Smooth muscle cell (in vitro differentiated cells): ENCODE data around the gene PDXK. TPM values are rescaled to one million over a fixed set of nuclear protein-coding genes. Genes with fewer than 3 reads are reported as not detected.

Experiments used
- DNase-seq: peaks from one replicate; lab custom pipeline; 2025; ENCODE audit not compliant: unreplicated experiment; lab: John Stamatoyannopoulos, UW
- H2AFZ ChIP-seq: fragments of 200-600 bp; sonication (generic); 2 replicates; pipeline ENCODE4 v1.6.0; 2016; ENCODE audit warnings: antibody characterized with exemption, low read depth, mild to moderate bottlenecking
- H3F3A ChIP-seq: fragments of 200-600 bp; sonication (generic); 2 replicates; pipeline ENCODE4 v1.6.0; 2017; ENCODE audit warnings: antibody characterized with exemption, low read depth
- H3K27ac ChIP-seq: fragments of 200-600 bp; sonication (generic); 2 replicates; pipeline ENCODE4 v1.5.1; 2016; ENCODE audit warnings: low read depth, mild to moderate bottlenecking
- H3K27me3 ChIP-seq: fragments of 200-600 bp; sonication (generic); 2 replicates; pipeline ENCODE4 v1.6.1; 2016; ENCODE audit warnings: low read depth, mild to moderate bottlenecking
- H3K36me3 ChIP-seq: fragments of 200-600 bp; sonication (generic); 2 replicates; pipeline ENCODE4 v1.5.1; 2016; ENCODE audit warnings: low read depth
- H3K4me1 ChIP-seq: fragments of 200-600 bp; sonication (generic); 2 replicates; pipeline ENCODE4 v1.5.1; 2016; ENCODE audit warnings: low read depth
- H3K4me2 ChIP-seq: fragments of 200-600 bp; sonication (generic); 2 replicates; pipeline ENCODE4 v1.6.0; 2016; ENCODE audit warnings: mild to moderate bottlenecking
- H3K4me3 ChIP-seq: fragments of 200-600 bp; sonication (generic); 2 replicates; pipeline ENCODE4 v1.5.1; 2016; ENCODE audit warnings: mild to moderate bottlenecking
- H3K79me2 ChIP-seq: fragments of 200-600 bp; sonication (generic); 2 replicates; pipeline ENCODE4 v1.6.0; 2016; ENCODE audit warnings: low read depth, mild to moderate bottlenecking
- H3K9ac ChIP-seq: fragments of 200-600 bp; sonication (generic); 2 replicates; pipeline ENCODE4 v1.6.0; 2016; ENCODE audit warnings: low read depth
- H3K9me3 ChIP-seq: fragments of 200-600 bp; sonication (generic); replicated peaks from 2 replicates; pipeline ENCODE4 v1.5.1; 2016; ENCODE audit warnings: low read depth
- H4K20me1 ChIP-seq: fragments of 200-600 bp; sonication (generic); 2 replicates; pipeline ENCODE4 v1.6.0; 2016; ENCODE audit warnings: low read depth
- CTCF ChIP-seq: fragments of 200-600 bp; sonication (generic); IDR thresholded peaks from 2 replicates; pipeline ENCODE4 v1.5.1; 2017; ENCODE audit warnings: borderline replicate concordance, mild to moderate bottlenecking, antibody characterized with exemption; ENCODE audit not compliant: insufficient read depth, poor library complexity, severe bottlenecking
- WGBS: methylation state at CpG from one replicate; pipeline ENCODE4 v1.1.7; 2016; ENCODE audit warnings: low lambda C conversion rate; 5-methylcytosine and 5-hydroxymethylcytosine counted together
- polyA plus RNA-seq: library from polyadenylated mRNA; unstranded; fragments of >200 nt; fragmentation: Nextera tagmentation; extraction: Ambion mirVana; gene quantifications from 2 replicates; pipeline ENCODE4 v1.2.1, GENCODE V29; 2016
- total RNA-seq: library from RNA; depleted of rRNA; stranded (reverse); fragments of >200 nt; gene quantifications from 2 replicates; pipeline ENCODE4 v1.2.3, GENCODE V29; 2014

Gene PDXK
- total and polyA plus RNA-seq, 2 experiments from 2014 or later: 92.6 to 184 TPM

- no peak overlapping the region for H2AFZ ChIP-seq
- peak overlapping the region; percentile 98 for H3K4me2 ChIP-seq
- H3K36me3 ChIP-seq: no peaks in the 10 kb centered on the region
- H3K27me3 ChIP-seq: no peaks in the 10 kb centered on the region
- H3K9ac ChIP-seq: no peak overlapping the region
- TF ChIP-seq CTCF: no peak
- peaks cover 67% of the 10 kb centered on the region for H3K79me2 ChIP-seq
- no peaks in the 10 kb centered on the region for H3K9me3 ChIP-seq
- H4K20me1 ChIP-seq: peaks cover 73% of the 10 kb centered on the region
- no peak for DNase-seq
- no peak overlapping the region for H3K4me3 ChIP-seq
- peaks cover 14% of the 10 kb centered on the region for H3K4me1 ChIP-seq
- no peak overlapping the region for H3K27ac ChIP-seq
- H3F3A ChIP-seq: peaks cover 13% of the 10 kb centered on the region
- WGBS: 100% methylated on average over 3 of the region's 3 CpGs
Measured at GRCh38 chr21:43721939-43722338, 3.0 kb downstream of the PDXK start.

DNA sequence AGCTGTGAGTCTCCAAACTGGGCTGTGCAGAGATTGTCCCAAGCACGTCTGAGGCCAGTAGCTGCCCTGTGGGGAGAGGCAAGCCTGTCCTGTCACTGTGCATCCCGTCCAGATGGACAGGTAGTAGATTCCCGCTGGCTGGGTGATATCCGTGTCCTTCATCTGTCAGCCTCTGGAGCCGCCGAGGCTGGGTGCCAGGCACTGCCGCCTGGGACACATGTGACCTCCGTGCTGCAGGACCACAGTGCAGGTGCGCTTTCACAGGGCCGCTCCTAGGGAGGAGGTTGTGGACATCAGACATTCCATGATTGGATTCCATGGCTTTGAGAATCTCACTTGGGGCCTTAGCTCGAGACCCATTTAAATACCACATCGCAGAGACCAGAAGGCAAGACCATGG is 4.7 kb downstream of the PDXK start:
- H3K9me3 ChIP-seq: no peaks in the 10 kb centered on the region
- no peak overlapping the region for H3K4me3 ChIP-seq
- no peak for TF ChIP-seq CTCF
- no peaks in the 10 kb centered on the region for H3K27me3 ChIP-seq
- peaks cover 16% of the 10 kb centered on the region for H3F3A ChIP-seq
- 97% methylated on average over 12 of the region's 12 CpGs for WGBS
- no peak for DNase-seq
- no peak overlapping the region for H3K9ac ChIP-seq
- H2AFZ ChIP-seq: no peak overlapping the region
- no peak overlapping the region for H3K4me2 ChIP-seq
- H3K79me2 ChIP-seq: peaks cover 67% of the 10 kb centered on the region
- H3K4me1 ChIP-seq: peaks cover 20% of the 10 kb centered on the region
- H3K27ac ChIP-seq: no peak overlapping the region
- H3K36me3 ChIP-seq: no peaks in the 10 kb centered on the region
- H4K20me1 ChIP-seq: peaks cover 83% of the 10 kb centered on the region

- 61% methylated on average over 21 of the region's 21 CpGs for WGBS
- H3K27me3 ChIP-seq: no peaks in the 10 kb centered on the region
- H3K9ac ChIP-seq: peak overlapping the region; percentile 87
- no peaks in the 10 kb centered on the region for H3K36me3 ChIP-seq
- H3K4me2 ChIP-seq: peak overlapping the region; percentile 72
- H3K27ac ChIP-seq: peak overlapping the region; percentile 99
- peaks cover 19% of the 10 kb centered on the region for H3K4me1 ChIP-seq
- DNase-seq: no peak
- H2AFZ ChIP-seq: no peak overlapping the region
- H3K4me3 ChIP-seq: no peak overlapping the region
- H4K20me1 ChIP-seq: peaks cover 84% of the 10 kb centered on the region
- H3K79me2 ChIP-seq: peaks cover 67% of the 10 kb centered on the region
- peaks cover 26% of the 10 kb centered on the region for H3F3A ChIP-seq
- no peak for TF ChIP-seq CTCF
- no peaks in the 10 kb centered on the region for H3K9me3 ChIP-seq
Measured at GRCh38 chr21:43726686-43727518, 8.0 kb downstream of the PDXK start.
